MM.1S (cell line): ENCODE results near the gene PRICKLE1.

Source experiments
- CTCF ChIP-seq: fragments of 300-600 bp; sonication (generic); IDR thresholded peaks from 2 replicates; pipeline ENCODE4 v1.5.1; 2016; ENCODE audit warnings: antibody characterized with exemption, low read length, mixed read lengths
- EZH2 ChIP-seq: fragments of 300-600 bp; sonication (generic); optimal IDR thresholded peaks from 2 replicates; pipeline ENCODE3; 2017; ENCODE audit warnings: low read depth, mild to moderate bottlenecking, antibody characterized with exemption, low read length, mixed read lengths
- EZH2phosphoT487 ChIP-seq: fragments of 300-600 bp; sonication (generic); IDR thresholded peaks from 2 replicates; pipeline ENCODE4 v1.6.1; 2018; ENCODE audit warnings: antibody characterized with exemption, low read length

DNA sequence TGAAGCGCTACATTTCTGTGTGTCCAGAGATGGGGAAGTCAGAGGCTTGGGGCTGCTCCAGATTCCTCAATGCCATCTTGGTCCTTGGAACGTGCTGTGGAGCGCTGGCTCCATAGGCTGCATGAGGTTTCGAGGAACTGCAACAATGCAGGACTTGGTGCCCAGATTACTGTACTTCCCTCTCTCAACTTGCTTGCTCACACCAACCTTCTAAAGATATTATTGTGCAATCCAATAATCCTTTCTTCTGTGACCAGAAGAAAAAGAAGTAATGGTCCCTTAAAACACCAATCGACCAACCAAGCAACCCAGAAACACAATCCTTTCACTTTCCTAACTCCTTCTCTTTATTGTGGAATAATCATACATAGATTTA lies 3.7 kb downstream of the PRICKLE1 start:
- TF ChIP-seq CTCF (no peak), EZH2phosphoT487 (no peak), EZH2 (no peak)
